OCI-LY3 (cell line): ENCODE results near the gene CCKAR.

ENCODE experiments used
- H2AFZ ChIP-seq: fragments of 200-600, 300-600 bp; shearing (Covaris generic); 2 replicates; pipeline ENCODE4 v1.6.0; 2014; ENCODE audit warnings: antibody characterized with exemption, low read depth, low read length
- H3K27ac ChIP-seq: fragments of 200-600, 300-600 bp; sonication (generic); 2 replicates; pipeline ENCODE4 v1.5.1; 2014; ENCODE audit warnings: mild to moderate bottlenecking, low read length, moderate library complexity, mixed read lengths
- H3K27me3 ChIP-seq: fragments of 200-600, 300-600 bp; sonication (generic); 2 replicates; pipeline ENCODE4 v1.6.1; 2014; ENCODE audit warnings: low read depth, low read length, mixed read lengths
- H3K36me3 ChIP-seq: fragments of 200-600, 300-600 bp; sonication (generic); replicated peaks from 2 replicates; pipeline ENCODE3; 2014; ENCODE audit warnings: low read depth, low read length, mixed read lengths
- H3K4me1 ChIP-seq: fragments of 300-600, 200-600 bp; sonication (generic); 2 replicates; pipeline ENCODE4 v1.6.1; 2014; ENCODE audit warnings: low read length, mixed read lengths
- H3K4me2 ChIP-seq: fragments of 200-600, 300-600 bp; sonication (generic); 2 replicates; pipeline ENCODE4 v1.6.1; 2014; ENCODE audit warnings: low read length, mixed read lengths
- H3K4me3 ChIP-seq: fragments of 300-600, 200-600 bp; sonication (generic); 2 replicates; pipeline ENCODE4 v1.5.1; 2014; ENCODE audit warnings: antibody characterized with exemption, mild to moderate bottlenecking, low read length, moderate library complexity
- H3K79me2 ChIP-seq: fragments of 300-600, 200-600 bp; shearing (Covaris generic); 2 replicates; pipeline ENCODE4 v1.6.1; 2014; ENCODE audit warnings: mild to moderate bottlenecking, low read length, mixed read lengths
- H3K9ac ChIP-seq: fragments of 300-600, 200-600 bp; shearing (Covaris generic); 2 replicates; pipeline ENCODE4 v1.6.0; 2014; ENCODE audit warnings: mild to moderate bottlenecking, low read length, moderate library complexity
- H3K9me3 ChIP-seq: fragments of 200-600, 300-600 bp; shearing (Covaris generic); 2 replicates; pipeline ENCODE4 v1.6.1; 2014; ENCODE audit warnings: low read length, mixed read lengths; ENCODE audit not compliant: insufficient read depth
- H4K20me1 ChIP-seq: fragments of 200-600, 300-600 bp; sonication (generic); 2 replicates; pipeline ENCODE4 v1.6.1; 2016; ENCODE audit warnings: low read length, mixed read lengths; ENCODE audit not compliant: insufficient read depth
- CTCF ChIP-seq: fragments of 200-600, 300-600 bp; sonication (generic); IDR thresholded peaks from 2 replicates; pipeline ENCODE4 v1.5.1; 2014; ENCODE audit warnings: antibody characterized with exemption, low read length, low read depth
- EZH2phosphoT487 ChIP-seq: fragments of 200-600 bp; shearing (Covaris generic); IDR thresholded peaks from 2 replicates; pipeline ENCODE4 v1.6.1; 2018; ENCODE audit warnings: antibody characterized with exemption, mixed run types, low read depth

CCKAR gene

DNA sequence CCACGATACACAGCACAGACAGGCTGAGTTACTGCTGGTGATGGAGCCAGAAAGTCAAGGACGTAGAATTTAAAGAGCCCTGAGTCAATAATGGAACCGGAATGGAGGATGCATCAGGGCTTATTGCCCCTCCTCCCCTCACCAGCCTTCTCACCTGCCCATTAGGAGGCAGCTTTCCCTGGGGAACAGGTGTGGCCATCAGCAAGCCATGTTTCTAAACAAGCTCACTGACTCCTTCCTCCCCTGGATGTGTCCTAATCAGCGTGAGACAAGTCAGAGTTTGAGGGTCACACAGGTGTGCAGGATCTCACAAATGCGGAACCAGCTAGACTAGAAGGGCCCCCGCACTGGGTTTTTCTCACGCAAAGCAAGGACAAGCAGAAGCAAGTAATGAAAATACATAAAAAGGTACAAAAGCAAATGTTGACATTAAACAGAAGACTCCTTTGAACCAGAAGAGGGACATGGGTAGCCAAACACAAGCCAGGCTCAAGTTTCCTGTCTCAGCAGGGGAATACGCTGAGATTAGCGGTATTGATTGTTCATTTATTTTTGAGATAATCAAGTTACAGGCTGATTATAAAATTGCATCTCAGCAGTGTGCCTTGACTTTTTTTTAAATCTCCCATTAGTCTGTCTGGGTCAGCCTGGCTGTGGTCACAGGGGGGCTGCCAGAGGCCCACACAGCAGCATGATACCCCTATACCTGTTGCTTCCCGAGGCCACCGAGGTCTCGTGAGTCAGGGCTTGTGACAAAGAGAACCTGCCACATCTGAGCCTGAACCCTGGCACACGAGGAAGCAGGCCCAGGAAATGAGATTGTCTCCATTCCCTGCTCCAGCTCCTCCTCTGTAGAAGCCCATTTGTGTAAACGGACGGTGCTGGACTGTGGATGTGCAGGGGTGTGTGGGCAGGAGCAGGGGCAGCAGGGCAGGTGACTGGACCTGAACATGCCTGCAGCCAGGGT lies 37.4 kb downstream of the CCKAR start:
- Histone ChIP-seq H3K4me3 (no peak overlapping the region), H3K4me1 (no peaks in the 10 kb centered on the region), H3K27me3 (no peaks in the 10 kb centered on the region), H3K36me3 (no peaks in the 10 kb centered on the region), H3K79me2 (no peaks in the 10 kb centered on the region), H3K27ac (no peak overlapping the region), H4K20me1 (no peaks in the 10 kb centered on the region), H3K9ac (no peak overlapping the region), H3K9me3 (no peaks in the 10 kb centered on the region), H2AFZ (no peak overlapping the region), H3K4me2 (no peak overlapping the region)
- TF ChIP-seq EZH2phosphoT487: no peak
- TF ChIP-seq CTCF: no peak

DNA sequence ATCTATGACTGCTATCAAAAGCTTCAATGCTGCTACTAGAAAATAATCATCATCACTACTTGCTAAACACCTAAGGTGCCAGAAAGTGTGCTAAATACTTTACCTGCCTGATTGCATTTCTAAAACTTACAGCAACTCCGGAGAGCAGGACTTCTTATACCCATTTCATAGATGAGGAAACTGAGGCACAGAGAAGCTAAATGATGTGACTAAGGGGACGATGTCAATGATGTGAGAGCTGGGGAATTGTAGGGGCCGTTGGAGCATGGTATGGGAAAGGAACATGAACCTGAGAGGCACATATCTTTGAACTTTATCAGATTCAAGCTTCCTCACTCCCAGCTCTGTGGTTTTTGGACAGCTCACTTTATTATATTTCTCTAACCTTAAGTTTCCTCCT lies 38.7 kb downstream of the CCKAR start:
- H3K27ac ChIP-seq: no peak overlapping the region
- no peak overlapping the region for H2AFZ ChIP-seq
- H3K4me3 ChIP-seq: no peak overlapping the region
- no peaks in the 10 kb centered on the region for H4K20me1 ChIP-seq
- no peaks in the 10 kb centered on the region for H3K27me3 ChIP-seq
- no peak for TF ChIP-seq CTCF
- no peak for TF ChIP-seq EZH2phosphoT487
- H3K79me2 ChIP-seq: no peaks in the 10 kb centered on the region
- H3K4me2 ChIP-seq: no peak overlapping the region
- H3K9me3 ChIP-seq: no peaks in the 10 kb centered on the region
- no peaks in the 10 kb centered on the region for H3K36me3 ChIP-seq
- no peak overlapping the region for H3K9ac ChIP-seq
- no peaks in the 10 kb centered on the region for H3K4me1 ChIP-seq

DNA sequence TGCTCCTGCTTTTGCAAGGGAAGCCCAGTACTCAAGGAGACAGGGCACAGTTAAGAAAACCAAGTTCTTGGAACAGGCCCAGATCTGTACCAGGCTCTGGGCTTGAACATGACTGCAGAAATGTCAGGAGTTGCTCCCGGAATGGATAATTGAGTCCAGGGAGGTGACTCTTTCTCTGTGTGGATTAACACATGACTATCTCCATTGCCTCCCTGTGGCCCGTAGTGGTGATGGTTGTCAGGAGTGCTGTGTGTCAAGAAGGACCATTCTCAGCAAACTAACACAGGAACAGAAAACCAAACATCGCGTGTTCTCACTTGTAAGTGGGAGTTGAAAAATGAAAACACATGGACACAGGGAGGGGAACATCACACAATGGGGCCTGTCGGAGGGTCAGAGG lies 39.9 kb downstream of the CCKAR start:
- H3K9me3 ChIP-seq: no peaks in the 10 kb centered on the region
- H4K20me1 ChIP-seq: no peaks in the 10 kb centered on the region
- H3K36me3 ChIP-seq: no peaks in the 10 kb centered on the region
- no peaks in the 10 kb centered on the region for H3K79me2 ChIP-seq
- no peak overlapping the region for H3K9ac ChIP-seq
- TF ChIP-seq EZH2phosphoT487 (no peak), CTCF (no peak)
- H3K27ac ChIP-seq: no peak overlapping the region
- no peak overlapping the region for H2AFZ ChIP-seq
- H3K4me2 ChIP-seq: no peak overlapping the region
- no peaks in the 10 kb centered on the region for H3K27me3 ChIP-seq
- H3K4me3 ChIP-seq: no peak overlapping the region
- H3K4me1 ChIP-seq: no peaks in the 10 kb centered on the region

DNA sequence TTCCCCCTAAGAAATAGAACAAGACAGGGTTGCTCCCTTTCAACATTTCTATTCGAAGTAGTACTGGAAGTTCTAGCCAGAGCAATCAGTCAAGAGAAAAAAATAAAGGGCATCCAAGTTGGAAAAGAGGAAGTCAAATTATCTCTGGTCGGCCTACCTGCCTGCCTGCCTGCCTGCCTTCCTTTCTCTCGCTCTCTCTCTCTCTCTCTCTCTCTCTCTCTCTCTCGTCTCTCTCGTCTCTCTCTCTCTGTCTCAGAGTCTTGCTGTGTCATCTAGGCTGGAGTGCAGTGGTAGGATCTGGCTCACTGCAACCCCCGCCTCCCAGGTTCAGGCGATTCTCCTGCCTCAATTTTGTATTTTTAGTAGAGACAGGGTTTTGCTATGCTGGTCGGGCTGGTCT lies 42.9 kb downstream of the CCKAR start:
- no peak overlapping the region for H3K4me3 ChIP-seq
- TF ChIP-seq EZH2phosphoT487: no peak
- TF ChIP-seq CTCF: no peak
- H3K9me3 ChIP-seq: no peaks in the 10 kb centered on the region
- no peaks in the 10 kb centered on the region for H3K27me3 ChIP-seq
- no peak overlapping the region for H2AFZ ChIP-seq
- peaks cover 3% of the 10 kb centered on the region for H3K36me3 ChIP-seq
- no peak overlapping the region for H3K27ac ChIP-seq
- H4K20me1 ChIP-seq: no peaks in the 10 kb centered on the region
- H3K4me1 ChIP-seq: no peaks in the 10 kb centered on the region
- H3K9ac ChIP-seq: no peak overlapping the region
- H3K4me2 ChIP-seq: no peak overlapping the region
- H3K79me2 ChIP-seq: no peaks in the 10 kb centered on the region
